NCI-H1048 (cell line): ENCODE results near the gene ZNF33A.
A peak's percentile ranks its signal among the peaks of the same experiment; 100 is the strongest.
"Not testable (repeated sequence)": the region's sequence is repeated elsewhere in the genome, so short reads cannot be mapped to it uniquely, and the experiment has no call there.

Source experiments
- DNase-seq: peaks from one replicate; lab custom pipeline; 2025; lab: John Stamatoyannopoulos, UW

ZNF33A gene

GRCh38 chr10:38045129-38045528, 34.7 kb downstream of the ZNF33A start:
- DNase-seq, result no peak

DNA sequence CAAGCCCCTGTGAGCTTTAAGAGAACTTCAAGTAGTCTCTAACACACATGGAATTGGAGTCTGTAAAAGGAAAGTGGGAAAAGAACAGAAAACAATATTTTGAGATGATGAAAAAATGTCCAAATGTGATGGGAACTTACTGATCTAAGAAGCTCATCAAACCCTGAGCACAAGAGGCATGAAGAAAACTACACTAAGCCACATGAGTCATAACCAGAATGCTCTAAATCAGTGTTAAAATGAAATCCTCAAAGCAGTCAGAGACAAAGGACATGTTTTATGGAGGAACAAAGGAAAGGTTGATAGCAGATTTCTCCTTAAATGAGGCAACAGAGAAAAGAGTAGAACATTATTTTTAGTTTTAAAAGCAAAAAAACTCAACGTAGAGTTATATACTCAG, 37.2 kb downstream of the ZNF33A start:
- DNase-seq, result no peak

DNA sequence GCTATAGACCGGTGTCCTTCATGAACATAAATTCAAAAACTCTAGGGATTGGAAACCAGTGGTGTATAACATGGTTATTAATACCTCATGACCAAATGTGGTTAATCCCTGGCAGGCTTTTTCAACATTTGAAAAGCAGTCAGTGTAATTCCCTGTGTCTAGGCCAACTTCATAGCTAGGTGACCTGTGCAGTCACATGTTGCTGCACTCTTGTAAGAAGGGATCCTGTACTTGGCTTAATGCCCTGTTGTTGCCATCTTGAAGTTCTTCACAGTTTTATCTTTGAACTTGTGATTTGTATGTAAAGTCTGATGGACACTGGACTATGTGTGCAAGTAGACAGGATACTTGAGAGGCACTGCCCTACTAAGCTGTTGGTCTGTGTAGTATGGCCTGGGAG, 39.7 kb downstream of the ZNF33A start:
- no peak for DNase-seq

GRCh38 chr10:38054361-38054797, 43.9 kb downstream of the ZNF33A start:
- no peak for DNase-seq

DNA sequence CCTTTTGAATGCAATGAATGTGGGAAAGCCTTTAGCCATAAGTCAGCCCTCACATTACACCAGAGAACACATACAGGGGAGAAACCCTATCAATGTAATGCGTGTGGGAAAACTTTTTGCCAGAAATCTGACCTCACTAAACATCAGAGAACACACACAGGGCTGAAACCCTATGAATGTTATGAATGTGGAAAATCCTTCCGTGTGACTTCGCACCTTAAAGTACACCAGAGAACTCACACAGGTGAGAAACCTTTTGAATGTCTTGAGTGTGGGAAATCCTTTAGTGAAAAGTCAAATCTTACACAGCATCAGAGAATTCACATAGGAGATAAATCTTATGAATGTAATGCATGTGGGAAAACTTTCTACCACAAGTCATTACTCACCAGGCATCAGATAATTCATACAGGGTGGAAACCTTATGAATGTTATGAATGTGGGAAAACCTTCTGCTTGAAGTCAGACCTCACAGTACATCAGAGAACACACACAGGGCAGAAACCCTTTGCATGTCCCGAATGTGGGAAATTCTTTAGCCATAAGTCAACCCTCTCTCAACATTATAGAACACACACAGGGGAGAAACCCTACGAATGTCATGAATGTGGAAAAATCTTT, 44.9 kb downstream of the ZNF33A start:
- DNase-seq, result not testable (repeated sequence)

DNA sequence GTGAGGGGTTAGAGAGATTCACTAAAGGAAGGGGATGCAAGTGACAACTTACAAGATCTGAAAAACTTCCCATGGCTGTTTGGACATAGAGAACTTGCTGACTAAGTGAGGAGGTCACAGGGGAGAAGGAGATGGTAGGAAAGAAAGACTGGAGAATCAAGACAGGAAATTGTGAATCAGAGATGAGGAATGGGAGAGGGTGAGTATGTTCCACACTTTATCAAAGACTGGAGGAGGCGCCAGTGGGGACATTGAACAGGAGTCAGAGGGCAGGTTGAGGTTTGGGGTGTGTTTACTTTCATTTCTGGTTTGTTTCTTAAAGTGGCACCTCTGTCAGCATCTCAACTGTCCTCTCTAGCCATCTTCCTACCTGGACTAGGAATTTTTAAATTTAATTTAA, 59.2 kb downstream of the ZNF33A start:
- DNase-seq, result not testable (repeated sequence)

- no peak for DNase-seq
Observed at GRCh38 chr10:38070501-38070900, 60.0 kb downstream of the ZNF33A start.

DNA sequence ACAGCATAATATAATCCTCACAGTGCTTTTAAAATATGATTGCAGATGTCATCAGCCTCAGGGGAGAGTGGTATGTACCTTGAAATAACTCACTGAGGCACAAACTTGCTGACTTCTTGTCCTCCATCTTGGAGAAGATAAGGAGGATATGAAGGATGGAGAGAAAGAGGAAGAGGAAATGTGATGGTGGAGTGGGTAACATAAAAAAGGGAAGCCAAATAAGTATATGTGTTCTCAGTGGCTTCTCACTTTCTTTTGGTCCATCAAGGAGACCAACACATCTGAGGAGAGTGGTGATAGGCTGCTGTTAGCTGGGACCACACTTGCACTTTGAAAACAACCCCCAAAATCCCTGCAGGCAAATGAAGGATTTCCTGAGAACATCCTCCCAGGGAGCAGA, 62.1 kb downstream of the ZNF33A start:
- no peak for DNase-seq

DNA sequence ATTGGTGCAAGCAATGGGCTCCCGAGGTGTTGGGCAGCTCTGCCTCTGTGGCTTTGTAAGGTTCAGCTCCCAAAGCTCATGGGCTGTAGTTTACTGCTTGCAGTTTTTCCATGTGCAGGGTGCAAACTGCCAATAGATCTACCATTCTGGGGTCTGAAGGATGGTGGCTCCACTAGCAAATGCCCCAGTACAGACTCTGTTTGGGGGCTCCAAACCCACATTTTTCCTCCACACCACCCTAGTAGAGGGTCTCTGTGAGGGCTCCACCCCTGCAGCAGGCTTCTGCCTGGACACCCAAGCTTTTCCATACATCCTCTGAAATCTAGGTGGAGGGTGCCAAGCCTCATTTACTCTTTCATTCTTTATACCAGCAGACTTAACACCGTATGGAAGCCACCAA, 66.2 kb downstream of the ZNF33A start:
- DNase-seq, result no peak

DNA sequence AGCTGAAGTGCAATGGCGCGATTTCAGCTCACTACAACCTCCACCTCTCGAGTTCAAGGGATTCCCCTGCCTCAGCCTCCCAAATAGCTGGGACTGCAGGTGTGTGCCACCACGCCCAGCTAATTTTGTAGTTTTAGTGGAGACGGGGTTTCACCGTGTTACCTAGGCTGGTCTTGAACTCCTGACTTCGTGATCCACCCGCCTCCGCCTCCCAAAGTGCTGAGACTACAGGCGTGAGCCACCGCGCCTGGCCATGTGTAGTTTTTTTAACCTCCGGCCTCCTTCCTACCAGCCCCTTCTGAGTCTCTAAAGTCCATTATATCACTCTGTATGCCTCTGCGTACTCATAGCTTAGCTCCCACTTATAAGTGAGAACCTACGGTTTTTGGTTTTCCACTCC, 82.8 kb downstream of the ZNF33A start:
- not testable (repeated sequence) for DNase-seq

GRCh38 chr10:38093816-38094157, 83.3 kb downstream of the ZNF33A start:
- DNase-seq, result no peak

DNA sequence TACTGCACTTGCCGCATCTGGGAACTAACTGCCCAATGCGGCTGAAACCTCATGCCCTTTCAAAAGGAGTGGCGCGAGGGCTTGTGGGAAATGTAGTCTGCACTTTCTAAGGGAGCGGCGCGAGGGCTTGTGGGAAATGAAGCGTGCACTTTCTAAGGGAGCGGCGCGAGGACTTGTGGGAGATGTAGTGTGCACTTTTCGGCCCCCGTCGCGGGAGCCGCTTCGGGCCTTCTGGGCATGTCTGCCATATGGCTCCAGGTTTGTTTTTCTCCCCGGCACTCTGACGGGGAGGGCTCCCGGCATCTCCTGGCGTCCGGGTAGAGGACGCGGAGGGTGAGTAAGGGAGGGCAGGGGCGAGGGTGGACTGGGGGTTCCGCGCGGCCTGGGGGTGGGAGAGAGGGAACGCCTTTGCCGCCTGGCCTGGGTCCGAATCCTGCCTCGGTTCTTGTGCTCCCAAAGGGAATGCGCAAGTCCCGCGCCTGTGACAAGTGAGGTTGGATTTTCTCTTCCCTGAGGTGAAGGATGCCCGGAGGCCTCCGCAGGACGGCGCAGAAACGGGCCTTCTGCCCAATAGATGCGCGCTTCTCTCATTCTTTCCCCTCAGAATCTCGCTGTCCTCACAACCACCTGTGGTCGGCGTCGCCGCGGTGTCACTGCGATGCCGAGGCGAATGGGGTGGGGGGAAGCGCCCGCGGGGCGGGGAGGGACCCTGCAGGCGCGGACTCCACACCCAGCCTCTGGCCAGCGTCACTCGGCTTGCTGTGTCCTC, 83.9 kb downstream of the ZNF33A start, which contains the start of gene ZNF37A:
Gene ZNF37A (plus strand): TSS at position 180 of the 769 bp plus-strand sequence. CDS start 2,281 bp downstream, outside the sequence.
- peak; percentile 82 for DNase-seq

- no peak for DNase-seq
Observed at GRCh38 chr10:38094927-38095574, 84.6 kb downstream of the ZNF33A start.

DNA sequence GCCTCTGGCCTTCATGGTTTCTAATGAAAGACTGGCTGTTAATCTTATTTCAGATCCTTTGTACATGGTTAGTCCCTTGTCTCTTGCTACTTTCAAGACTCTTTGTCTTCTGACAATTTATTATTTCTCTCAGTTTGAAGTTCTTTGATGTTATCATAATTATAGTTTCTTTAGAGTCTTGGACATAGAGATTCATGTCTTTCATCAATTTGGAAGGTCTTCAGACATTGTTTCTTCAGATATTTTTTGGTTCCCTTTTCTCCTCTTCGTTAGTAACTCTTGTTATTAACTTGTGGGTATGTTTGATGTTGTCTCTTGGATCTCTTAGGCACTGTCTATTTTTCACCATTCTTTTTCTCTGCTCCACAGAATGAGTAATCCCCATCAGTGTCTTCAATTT, 92.4 kb downstream of the ZNF33A start:
- DNase-seq, result no peak

DNA sequence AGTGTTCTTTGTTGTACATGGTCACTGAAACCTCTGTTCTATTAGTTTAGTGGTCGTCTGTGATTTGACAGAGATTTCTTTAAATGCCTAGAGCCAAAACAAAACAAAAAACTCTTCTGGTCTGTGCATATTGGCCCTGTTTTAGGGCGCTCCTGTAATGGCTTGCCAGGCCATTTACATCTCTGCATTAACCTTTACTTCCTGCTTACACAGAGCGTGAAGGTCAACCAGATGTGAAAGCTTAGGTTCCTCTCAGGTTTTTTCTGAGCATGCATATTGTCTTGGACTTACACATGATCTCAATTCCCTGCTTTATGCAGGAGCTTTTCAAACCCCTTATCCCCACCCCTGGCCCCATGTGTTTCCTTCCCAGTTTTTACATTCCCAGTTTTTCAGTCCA, 93.3 kb downstream of the ZNF33A start:
- no peak for DNase-seq

DNA sequence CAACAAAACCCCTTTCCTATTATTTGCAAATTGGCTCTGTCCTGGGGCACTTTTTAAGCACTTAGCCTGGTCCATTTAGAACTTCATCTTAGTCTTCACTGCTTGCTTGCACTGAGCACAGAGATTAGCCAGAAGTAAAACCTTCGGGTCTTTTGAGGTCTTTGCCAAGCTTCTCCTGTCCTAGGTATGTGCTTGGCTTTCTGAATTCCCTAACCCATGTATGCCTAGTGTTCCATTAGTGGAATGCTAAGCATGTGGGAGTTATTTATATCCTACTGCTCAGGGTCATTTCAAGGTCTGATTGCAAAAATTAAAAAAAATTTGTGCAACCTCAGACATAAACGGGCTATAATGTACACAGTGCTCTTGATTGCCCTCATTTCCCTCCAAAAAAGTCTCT, 101.7 kb downstream of the ZNF33A start:
- no peak for DNase-seq
